ENCODE results near the gene ASMTL. TPM values are rescaled to one million over a fixed set of nuclear protein-coding genes. Genes with fewer than 3 reads are reported as not detected.

The ASMTL gene
- total RNA-seq, 1 donor from 2014 or later = 27.1 TPM

GRCh38 chrX:1464041-1464970 is 11.6 kb upstream of the ASMTL start:
- DNase-seq (ENCODE audit: low spot score in 2 of 2) = peak in 1 of 2 donors; percentile 51
- Histone ChIP-seq H3K4me1 (no peaks in the 10 kb centered on the region), H3K36me3 (no peaks in the 10 kb centered on the region), H3K4me3 (no peak overlapping the region), H3K9me3 (no peaks in the 10 kb centered on the region), H3K27ac (no peak overlapping the region), H3K27me3 (peaks cover 4% of the 10 kb centered on the region)
- intact Hi-C loops (cut with DNase I) = no loop called here
- no peak for TF ChIP-seq CTCF (IDR thresholded peaks at IDR 0.05)

GRCh38 chrX:1463581-1463980 is 10.9 kb upstream of the ASMTL start:
- Histone ChIP-seq H3K27ac (no peak overlapping the region), H3K4me1 (no peaks in the 10 kb centered on the region), H3K27me3 (peaks cover 4% of the 10 kb centered on the region), H3K36me3 (no peaks in the 10 kb centered on the region), H3K4me3 (no peak overlapping the region), H3K9me3 (no peaks in the 10 kb centered on the region)
- intact Hi-C loops (cut with DNase I) = no loop called here
- DNase-seq (ENCODE audit: low spot score in 2 of 2) = peak in 1 of 2 donors; percentile 5
- no peak for TF ChIP-seq CTCF (IDR thresholded peaks at IDR 0.05)

GRCh38 chrX:1462596-1463251 is 10.0 kb upstream of the ASMTL start:
- TF ChIP-seq CTCF (IDR thresholded peaks at IDR 0.05) = no peak
- intact Hi-C loops (cut with DNase I) = no loop called here
- Histone ChIP-seq H3K9me3 (no peaks in the 10 kb centered on the region), H3K27me3 (peaks cover 4% of the 10 kb centered on the region), H3K27ac (no peak overlapping the region), H3K4me3 (no peak overlapping the region), H3K36me3 (no peaks in the 10 kb centered on the region), H3K4me1 (no peaks in the 10 kb centered on the region)
- DNase-seq (ENCODE audit: low spot score in 2 of 2) = peak in 1 of 2 donors; percentile 60

- intact Hi-C loops (cut with DNase I) = no loop called here
- no peaks in the 10 kb centered on the region for H3K9me3 ChIP-seq
- TF ChIP-seq CTCF (IDR thresholded peaks at IDR 0.05) = no peak
- H3K4me1 ChIP-seq = no peaks in the 10 kb centered on the region
- no peak for DNase-seq (ENCODE audit: low spot score in 2 of 2)
- H3K27me3 ChIP-seq = peaks cover 4% of the 10 kb centered on the region
- no peak overlapping the region for H3K4me3 ChIP-seq
- H3K27ac ChIP-seq = no peak overlapping the region
- no peaks in the 10 kb centered on the region for H3K36me3 ChIP-seq
Observed at GRCh38 chrX:1462110-1462509, 9.4 kb upstream of the ASMTL start.

GRCh38 chrX:1455948-1456280 is 3.2 kb upstream of the ASMTL start:
- no peak overlapping the region for H3K4me3 ChIP-seq
- intact Hi-C loops (cut with DNase I) = loop anchor here (2.0 to 10.0 kb wide), 2 partner anchors 1137 to 1359 kb away; no protein-coding TSS in a partner anchor
- H3K36me3 ChIP-seq = no peaks in the 10 kb centered on the region
- no peak overlapping the region for H3K27ac ChIP-seq
- DNase-seq (ENCODE audit: low spot score in 2 of 2) = peak in 1 of 2 donors; percentile 42
- no peaks in the 10 kb centered on the region for H3K27me3 ChIP-seq
- no peaks in the 10 kb centered on the region for H3K9me3 ChIP-seq
- no peak for TF ChIP-seq CTCF (IDR thresholded peaks at IDR 0.05)
- peaks cover 12 to 13% of the 10 kb centered on the region in 2 donors for H3K4me1 ChIP-seq

Measured in ascending aorta (tissue), 2 donors.